HL-60 (cell line): ENCODE data around the gene NDUFA5.
A peak's percentile ranks its signal among the peaks of the same experiment; 100 is the strongest.

Source experiments
- DNase-seq, 2 experiments: peaks; one replicate each; pipeline ENCODE4 v3.0.0-alpha.2; 2010 to 2020; ENCODE audit warnings: low read depth in 1 of 2, low spot score in 1 of 2
- H3K27ac ChIP-seq: fragments of 250-450 bp; sonication (Bioruptor Pico); replicated peaks from 2 replicates; pipeline ENCODE4 v1.5.1; 2020; ENCODE audit warnings: mild to moderate bottlenecking, moderate library complexity
- H3K27me3 ChIP-seq: fragments of 250-450 bp; sonication (Bioruptor Pico); 2 replicates; pipeline ENCODE4 v1.5.1; 2021; ENCODE audit warnings: mild to moderate bottlenecking, moderate library complexity; ENCODE audit not compliant: insufficient read depth, poor library complexity, severe bottlenecking
- H3K4me3 ChIP-seq: replicated peaks from 2 replicates; pipeline ENCODE4 v1.5.1; 2011; ENCODE audit warnings: mild to moderate bottlenecking, control low read depth, low read length; ENCODE audit not compliant: insufficient read depth
- GABPA ChIP-seq: IDR thresholded peaks from 2 replicates; pipeline ENCODE4 v1.6.1; 2012; ENCODE audit warnings: low read depth
- POLR2AphosphoS5 ChIP-seq: IDR thresholded peaks from 2 replicates; pipeline ENCODE4 v1.6.1; 2012; ENCODE audit warnings: low read depth
- SPI1 ChIP-seq: IDR thresholded peaks from 2 replicates; pipeline ENCODE4 v1.6.1; 2012; ENCODE audit warnings: low read depth, mild to moderate bottlenecking, borderline replicate concordance
- TF ChIP-seq, protein P1 (sequence below): IDR thresholded peaks from one replicate; pipeline ENCODE4 v1.5.1; 2011; ENCODE audit warnings: low read length, control low read depth, inconsistent platforms; ENCODE audit not compliant: insufficient read depth
- TF ChIP-seq, protein P2 (sequence below): IDR thresholded peaks from 2 replicates; pipeline ENCODE4 v1.6.1; 2012; ENCODE audit warnings: low read depth; ENCODE audit not compliant: insufficient replicate concordance

NDUFA5 gene

DNA sequence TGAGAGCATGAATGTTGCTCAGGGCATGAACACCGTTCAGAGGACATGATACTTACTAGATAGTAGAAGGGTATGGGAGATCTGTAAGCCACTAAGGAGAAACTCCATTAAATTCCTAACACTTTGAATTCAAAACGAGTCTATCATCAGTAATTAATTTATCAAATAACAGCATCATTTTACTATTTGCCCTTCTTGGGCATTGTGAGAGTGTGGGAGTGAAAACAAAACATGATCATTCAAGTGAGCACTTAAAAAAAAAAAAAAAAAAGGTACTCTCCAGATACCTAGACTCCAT lies 23.5 kb upstream of the NDUFA5 start:
- no peak for DNase-seq
- Histone ChIP-seq H3K27me3 (peaks cover 7% of the 10 kb centered on the region), H3K27ac (no peak overlapping the region), H3K4me3 (no peak overlapping the region)
- TF ChIP-seq POLR2AphosphoS5 (no peak), GABPA (no peak), SPI1 (no peak)
- TF ChIP-seq, protein P1, sequence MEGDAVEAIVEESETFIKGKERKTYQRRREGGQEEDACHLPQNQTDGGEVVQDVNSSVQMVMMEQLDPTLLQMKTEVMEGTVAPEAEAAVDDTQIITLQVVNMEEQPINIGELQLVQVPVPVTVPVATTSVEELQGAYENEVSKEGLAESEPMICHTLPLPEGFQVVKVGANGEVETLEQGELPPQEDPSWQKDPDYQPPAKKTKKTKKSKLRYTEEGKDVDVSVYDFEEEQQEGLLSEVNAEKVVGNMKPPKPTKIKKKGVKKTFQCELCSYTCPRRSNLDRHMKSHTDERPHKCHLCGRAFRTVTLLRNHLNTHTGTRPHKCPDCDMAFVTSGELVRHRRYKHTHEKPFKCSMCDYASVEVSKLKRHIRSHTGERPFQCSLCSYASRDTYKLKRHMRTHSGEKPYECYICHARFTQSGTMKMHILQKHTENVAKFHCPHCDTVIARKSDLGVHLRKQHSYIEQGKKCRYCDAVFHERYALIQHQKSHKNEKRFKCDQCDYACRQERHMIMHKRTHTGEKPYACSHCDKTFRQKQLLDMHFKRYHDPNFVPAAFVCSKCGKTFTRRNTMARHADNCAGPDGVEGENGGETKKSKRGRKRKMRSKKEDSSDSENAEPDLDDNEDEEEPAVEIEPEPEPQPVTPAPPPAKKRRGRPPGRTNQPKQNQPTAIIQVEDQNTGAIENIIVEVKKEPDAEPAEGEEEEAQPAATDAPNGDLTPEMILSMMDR: no peak
- TF ChIP-seq, protein P2, sequence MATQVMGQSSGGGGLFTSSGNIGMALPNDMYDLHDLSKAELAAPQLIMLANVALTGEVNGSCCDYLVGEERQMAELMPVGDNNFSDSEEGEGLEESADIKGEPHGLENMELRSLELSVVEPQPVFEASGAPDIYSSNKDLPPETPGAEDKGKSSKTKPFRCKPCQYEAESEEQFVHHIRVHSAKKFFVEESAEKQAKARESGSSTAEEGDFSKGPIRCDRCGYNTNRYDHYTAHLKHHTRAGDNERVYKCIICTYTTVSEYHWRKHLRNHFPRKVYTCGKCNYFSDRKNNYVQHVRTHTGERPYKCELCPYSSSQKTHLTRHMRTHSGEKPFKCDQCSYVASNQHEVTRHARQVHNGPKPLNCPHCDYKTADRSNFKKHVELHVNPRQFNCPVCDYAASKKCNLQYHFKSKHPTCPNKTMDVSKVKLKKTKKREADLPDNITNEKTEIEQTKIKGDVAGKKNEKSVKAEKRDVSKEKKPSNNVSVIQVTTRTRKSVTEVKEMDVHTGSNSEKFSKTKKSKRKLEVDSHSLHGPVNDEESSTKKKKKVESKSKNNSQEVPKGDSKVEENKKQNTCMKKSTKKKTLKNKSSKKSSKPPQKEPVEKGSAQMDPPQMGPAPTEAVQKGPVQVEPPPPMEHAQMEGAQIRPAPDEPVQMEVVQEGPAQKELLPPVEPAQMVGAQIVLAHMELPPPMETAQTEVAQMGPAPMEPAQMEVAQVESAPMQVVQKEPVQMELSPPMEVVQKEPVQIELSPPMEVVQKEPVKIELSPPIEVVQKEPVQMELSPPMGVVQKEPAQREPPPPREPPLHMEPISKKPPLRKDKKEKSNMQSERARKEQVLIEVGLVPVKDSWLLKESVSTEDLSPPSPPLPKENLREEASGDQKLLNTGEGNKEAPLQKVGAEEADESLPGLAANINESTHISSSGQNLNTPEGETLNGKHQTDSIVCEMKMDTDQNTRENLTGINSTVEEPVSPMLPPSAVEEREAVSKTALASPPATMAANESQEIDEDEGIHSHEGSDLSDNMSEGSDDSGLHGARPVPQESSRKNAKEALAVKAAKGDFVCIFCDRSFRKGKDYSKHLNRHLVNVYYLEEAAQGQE: no peak

DNA sequence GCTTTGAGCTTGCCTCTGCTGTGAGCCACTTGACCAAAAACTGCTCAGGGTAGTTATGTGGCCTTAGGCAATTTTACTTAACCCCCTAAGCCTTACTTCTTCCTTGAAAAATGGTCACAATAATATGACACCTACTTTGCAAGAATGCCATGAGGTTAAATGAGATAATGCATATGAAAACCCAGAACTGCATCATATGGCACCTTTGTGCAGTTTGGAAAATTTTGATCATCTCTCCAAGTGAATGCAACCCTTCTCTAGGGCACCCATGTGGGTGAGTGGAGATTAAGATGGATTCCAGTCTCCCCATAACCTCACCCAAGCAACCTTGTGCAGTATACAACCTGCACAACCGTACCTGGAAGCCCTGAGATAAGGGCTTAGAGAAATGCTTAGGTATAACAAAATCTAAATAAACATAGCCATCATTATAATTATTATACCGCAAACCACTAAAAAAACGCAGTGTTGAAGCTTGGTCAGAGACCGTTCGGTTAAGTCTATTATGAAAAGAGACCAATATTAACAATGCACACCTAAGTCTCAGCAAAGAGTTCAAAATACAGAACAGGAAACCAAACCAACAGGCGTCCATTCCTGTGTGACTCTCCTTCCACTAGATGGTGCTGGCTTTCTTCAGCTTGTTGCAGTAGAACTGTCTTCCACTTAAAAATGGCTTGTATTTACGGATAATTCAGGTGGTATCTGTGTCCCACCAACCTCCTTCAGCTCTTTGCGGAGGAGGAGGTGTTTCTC lies 23.0 kb upstream of the NDUFA5 start:
- peaks cover 7% of the 10 kb centered on the region for H3K27me3 ChIP-seq
- H3K4me3 ChIP-seq: no peak overlapping the region
- H3K27ac ChIP-seq: no peak overlapping the region
- TF ChIP-seq POLR2AphosphoS5 (no peak), SPI1 (no peak), GABPA (no peak)
- TF ChIP-seq, protein P2: no peak
- TF ChIP-seq, protein P1: peak; percentile 56
- DNase-seq: peak in 1 of 2 experiments; percentile 17

DNA sequence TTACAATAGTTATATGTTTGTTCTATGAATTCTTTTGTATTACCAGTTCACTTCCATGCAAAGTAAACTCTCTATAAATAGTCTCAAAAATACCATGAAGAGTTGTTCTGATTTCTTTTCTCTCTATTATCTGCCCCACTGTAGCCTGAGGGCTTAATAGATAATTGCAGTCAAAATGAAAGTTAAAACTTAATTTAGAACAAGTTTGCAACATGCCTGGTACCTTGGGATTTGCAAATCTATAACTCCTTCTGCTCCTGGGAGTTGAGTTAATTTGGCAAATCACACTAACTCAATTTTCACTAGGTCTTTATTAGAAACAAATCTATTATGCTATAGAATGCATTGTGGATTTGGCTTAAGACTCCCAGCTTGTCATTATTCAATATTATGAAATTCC lies 21.8 kb upstream of the NDUFA5 start:
- Histone ChIP-seq H3K4me3 (no peak overlapping the region), H3K27me3 (peaks cover 7% of the 10 kb centered on the region), H3K27ac (no peak overlapping the region)
- TF ChIP-seq, protein P2: no peak
- TF ChIP-seq SPI1: no peak
- TF ChIP-seq, protein P1: no peak
- TF ChIP-seq POLR2AphosphoS5: no peak
- no peak for TF ChIP-seq GABPA
- no peak for DNase-seq
